Transverse colon (tissue), 4 donors: ENCODE data around the gene WNT6. TPM values are rescaled to one million over a fixed set of nuclear protein-coding genes. Genes with fewer than 3 reads are reported as not detected.

Source experiments
- DNase-seq: peaks from one replicate; pipeline ENCODE4 v3.0.0-alpha.2; 2019
- H3K27ac ChIP-seq, 4 donors: fragments of 200-600 bp; sonication (generic); 2 replicates each; pipeline ENCODE4 v1.5.1; 2016 to 2018; ENCODE audit warnings: inconsistent platforms in 4 of 4
- H3K27me3 ChIP-seq: fragments of 200-600 bp; sonication (generic); 2 replicates; pipeline ENCODE4 v1.5.1; 2017; ENCODE audit warnings: inconsistent platforms
- H3K36me3 ChIP-seq, 4 donors: fragments of 200-600 bp; sonication (generic); 2 replicates each; pipeline ENCODE4 v1.5.1; 2017 to 2019; ENCODE audit warnings: inconsistent platforms in 4 of 4
- H3K4me1 ChIP-seq, 4 donors: fragments of 200-600 bp; sonication (generic); 2 replicates each; pipeline ENCODE4 v1.5.1; 2017 to 2020; ENCODE audit warnings: inconsistent platforms in 4 of 4
- H3K4me3 ChIP-seq, 4 donors: fragments of 200-600 bp; sonication (generic); 1 replicate in 1 of 4; 2 replicates in 3 of 4; pipeline versions ENCODE4 v1.5.1 to v1.6.1; 2017 to 2019; ENCODE audit warnings: inconsistent platforms in 4 of 4
- H3K9me3 ChIP-seq, 2 donors: fragments of 200-600 bp; sonication (generic); 2 replicates each; pipeline ENCODE4 v1.5.1; 2017 to 2019; ENCODE audit warnings: inconsistent platforms in 2 of 2
- EP300 ChIP-seq: sonication (generic); formaldehyde crosslinking; IDR thresholded peaks from one replicate; pipeline ENCODE4 v1.6.1; 2017; ENCODE audit warnings: antibody characterized with exemption, low read depth
- POLR2A ChIP-seq: fragments of 450-650 bp; IDR thresholded peaks from one replicate; pipeline ENCODE4 v1.6.1; 2016; ENCODE audit warnings: antibody characterized with exemption, mild to moderate bottlenecking, moderate library complexity
- POLR2AphosphoS5 ChIP-seq, 3 donors: sonication (generic); formaldehyde crosslinking; IDR thresholded peaks; one replicate each; pipeline ENCODE4 v1.6.1; 2016; ENCODE audit warnings: antibody characterized with exemption in 3 of 3
- WGBS, 2 donors: methylation state at CpG; one replicate each; pipeline ENCODE4 v1.1.5; 2018; ENCODE audit warnings: low coverage in 1 of 2; 5-methylcytosine and 5-hydroxymethylcytosine counted together
- in situ Hi-C, 4 donors: fragments of 200-750 bp; cut with MboI; loops; one replicate each; pipeline versions ENCODE4 v1.15.0 to v1.15.1; 2017; ENCODE audit warnings: low sequenced_read_pairs in 3 of 4, low pct_ligation_motif_present in 1 of 4, low pct_unique_long_range_greater_than_20kb in 1 of 4
- intact Hi-C: fragments of 100-400 bp; cut with DNase I; formaldehyde crosslinking; loops from one replicate; pipeline ENCODE4 v1.15.1; 2023; ENCODE audit warnings: low total_unique reads
- total RNA-seq, 4 donors: library from RNA; depleted of rRNA; stranded (reverse); fragments of >200 nt; gene quantifications; one replicate each; pipeline ENCODE4 v1.1.0, GENCODE V29; 2016
- TF ChIP-seq, protein P1 (sequence below), 5 experiments: fragments of 200-600 bp in 3 of 5; fragments of 450-650 bp in 2 of 5; sonication (generic) in 3 of 5; IDR thresholded peaks; 1 replicate in 2 of 5; 2 replicates in 3 of 5; pipeline ENCODE4 v1.5.1; 2016 to 2017; ENCODE audit warnings: antibody characterized with exemption in 5 of 5, inconsistent platforms in 3 of 5, mild to moderate bottlenecking in 2 of 5, moderate library complexity in 1 of 5

WNT6 gene
- 100 to 1,000 TPM in 1 of 4 donors, 1 to 10 TPM in 1, under 1 TPM in 1, not detected in 1; 0.82 to 164 (median 1.7) TPM for total RNA-seq

- 1% methylated on average over 29 of the region's 64 CpGs; no CpG with 5 or more reads in 1 of the 2 donors for WGBS, 2 donors
- intact Hi-C loops (no loop called here), in situ Hi-C loops (no loop called here)
- H3K27me3 ChIP-seq, result peaks cover 98% of the 10 kb centered on the region
- H3K27ac ChIP-seq, result peak within 1 kb of the TSS in 2 of 4 donors; percentile 6 to 11
- peaks cover 6 to 20% (median 12%) of the 10 kb centered on the region in 4 donors for H3K4me1 ChIP-seq
- no peaks in the 10 kb centered on the region for H3K9me3 ChIP-seq
- DNase-seq, result no peak
- TF ChIP-seq, protein P1, sequence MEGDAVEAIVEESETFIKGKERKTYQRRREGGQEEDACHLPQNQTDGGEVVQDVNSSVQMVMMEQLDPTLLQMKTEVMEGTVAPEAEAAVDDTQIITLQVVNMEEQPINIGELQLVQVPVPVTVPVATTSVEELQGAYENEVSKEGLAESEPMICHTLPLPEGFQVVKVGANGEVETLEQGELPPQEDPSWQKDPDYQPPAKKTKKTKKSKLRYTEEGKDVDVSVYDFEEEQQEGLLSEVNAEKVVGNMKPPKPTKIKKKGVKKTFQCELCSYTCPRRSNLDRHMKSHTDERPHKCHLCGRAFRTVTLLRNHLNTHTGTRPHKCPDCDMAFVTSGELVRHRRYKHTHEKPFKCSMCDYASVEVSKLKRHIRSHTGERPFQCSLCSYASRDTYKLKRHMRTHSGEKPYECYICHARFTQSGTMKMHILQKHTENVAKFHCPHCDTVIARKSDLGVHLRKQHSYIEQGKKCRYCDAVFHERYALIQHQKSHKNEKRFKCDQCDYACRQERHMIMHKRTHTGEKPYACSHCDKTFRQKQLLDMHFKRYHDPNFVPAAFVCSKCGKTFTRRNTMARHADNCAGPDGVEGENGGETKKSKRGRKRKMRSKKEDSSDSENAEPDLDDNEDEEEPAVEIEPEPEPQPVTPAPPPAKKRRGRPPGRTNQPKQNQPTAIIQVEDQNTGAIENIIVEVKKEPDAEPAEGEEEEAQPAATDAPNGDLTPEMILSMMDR (IDR thresholded peaks at IDR 0.05), result no peak
- TF ChIP-seq POLR2A (no peak), EP300 (no peak), POLR2AphosphoS5 (IDR thresholded peaks at IDR 0.05) (no peak)
- H3K36me3 ChIP-seq, result no peaks in the 10 kb centered on the region
- H3K4me3 ChIP-seq, result peak within 1 kb of the TSS in 3 of 4 donors; percentile 21 to 48 (median 30)
Observed at GRCh38 chr2:218859556-218859987, at the start of gene WNT6. Gene WNT6, plus strand, starts transcription at chr2:218859805. Its CDS starts 233 bp downstream, at chr2:218860038.

- DNase-seq, result no peak
- Histone ChIP-seq H3K36me3 (peaks cover 0 to 7% (median 0%) of the 10 kb centered on the region in 4 donors), H3K4me3 (no peak overlapping the region), H3K9me3 (no peaks in the 10 kb centered on the region), H3K27me3 (no peaks in the 10 kb centered on the region), H3K27ac (no peak overlapping the region), H3K4me1 (peaks cover 3 to 26% (median 13%) of the 10 kb centered on the region in 4 donors)
- in situ Hi-C loops (no loop called here), intact Hi-C loops (no loop called here)
- TF ChIP-seq POLR2AphosphoS5 (IDR thresholded peaks at IDR 0.05) (no peak), POLR2A (no peak), EP300 (no peak)
- TF ChIP-seq, protein P1 (IDR thresholded peaks at IDR 0.05), result no peak
- WGBS, 2 donors, result 76 to 83% methylated on average over 2 of the region's 2 CpGs
Observed at GRCh38 chr2:218810256-218810655, 49.3 kb upstream of the WNT6 start.

DNA sequence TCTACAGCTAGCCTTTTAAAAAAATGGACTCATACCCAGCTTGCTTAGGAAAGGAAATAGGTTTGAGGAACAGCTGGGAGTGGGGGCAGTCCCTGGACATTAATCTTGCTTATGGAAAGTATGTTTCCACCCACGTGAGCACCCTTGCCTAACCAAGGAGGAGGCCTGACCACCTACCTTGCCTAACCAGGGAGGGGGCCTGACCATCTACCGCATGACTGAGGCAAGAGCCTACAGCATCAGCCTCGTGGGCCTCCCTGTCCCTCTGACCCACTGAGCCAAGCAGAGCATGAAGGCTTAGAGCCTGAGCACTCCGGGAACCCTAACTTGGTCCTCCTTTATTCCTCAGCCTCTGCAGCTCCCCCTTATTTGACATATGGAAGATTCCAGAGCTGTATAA is 48.2 kb upstream of the WNT6 start:
- no peak for DNase-seq
- Histone ChIP-seq H3K4me1 (peaks cover 0 to 24% (median 10%) of the 10 kb centered on the region in 4 donors), H3K9me3 (no peaks in the 10 kb centered on the region), H3K4me3 (no peak overlapping the region), H3K27ac (no peak overlapping the region), H3K36me3 (peaks cover 0 to 10% (median 0%) of the 10 kb centered on the region in 4 donors), H3K27me3 (no peaks in the 10 kb centered on the region)
- 75 to 80% methylated on average over 1 to 4 of the region's 4 CpGs for WGBS, 2 donors
- intact Hi-C loops (no loop called here), in situ Hi-C loops (no loop called here)
- no peak for TF ChIP-seq POLR2AphosphoS5 (IDR thresholded peaks at IDR 0.05)
- no peak for TF ChIP-seq EP300
- TF ChIP-seq POLR2A, result no peak
- TF ChIP-seq, protein P1 (IDR thresholded peaks at IDR 0.05), result no peak

DNA sequence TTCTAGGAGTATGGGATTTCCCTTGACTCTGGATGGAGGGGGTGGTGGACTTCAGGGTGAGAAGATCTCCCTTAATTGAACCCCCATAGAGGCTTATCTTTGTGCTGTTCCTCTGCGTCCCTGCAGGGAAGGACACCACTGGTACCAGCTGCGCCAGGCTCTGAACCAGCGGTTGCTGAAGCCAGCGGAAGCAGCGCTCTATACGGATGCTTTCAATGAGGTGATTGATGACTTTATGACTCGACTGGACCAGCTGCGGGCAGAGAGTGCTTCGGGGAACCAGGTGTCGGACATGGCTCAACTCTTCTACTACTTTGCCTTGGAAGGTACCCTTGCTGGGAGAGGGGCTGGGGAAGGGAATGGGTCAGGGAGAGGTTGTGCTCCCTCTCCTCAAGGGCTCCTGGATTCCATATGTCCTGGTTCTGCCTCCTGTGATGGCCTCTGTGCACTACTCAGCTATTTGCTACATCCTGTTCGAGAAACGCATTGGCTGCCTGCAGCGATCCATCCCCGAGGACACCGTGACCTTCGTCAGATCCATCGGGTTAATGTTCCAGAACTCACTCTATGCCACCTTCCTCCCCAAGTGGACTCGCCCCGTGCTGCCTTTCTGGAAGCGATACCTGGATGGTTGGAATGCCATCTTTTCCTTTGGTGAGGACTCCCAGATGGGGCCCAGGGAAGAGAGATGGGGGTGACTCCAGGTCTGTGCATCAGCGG is 47.3 kb upstream of the WNT6 start:
- no peak overlapping the region for H3K27ac ChIP-seq
- intact Hi-C loops (no loop called here), in situ Hi-C loops (no loop called here)
- peaks cover 0 to 16% (median 10%) of the 10 kb centered on the region in 4 donors for H3K4me1 ChIP-seq
- no peaks in the 10 kb centered on the region for H3K9me3 ChIP-seq
- peaks cover 0 to 10% (median 0%) of the 10 kb centered on the region in 4 donors for H3K36me3 ChIP-seq
- no peak overlapping the region for H3K4me3 ChIP-seq
- 94% methylated on average over 21 of the region's 21 CpGs; no CpG with 5 or more reads in 1 of the 2 donors for WGBS, 2 donors
- no peaks in the 10 kb centered on the region for H3K27me3 ChIP-seq
- TF ChIP-seq, protein P1 (IDR thresholded peaks at IDR 0.05), result no peak
- no peak for TF ChIP-seq POLR2A
- TF ChIP-seq POLR2AphosphoS5 (IDR thresholded peaks at IDR 0.05), result no peak
- no peak for TF ChIP-seq EP300
- DNase-seq, result no peak
